Activated T-cell treated with anti-CD3 and anti-CD28 coated beads, Interleukin-2, amount 50 U/mL, for 4 hours (primary cell): ENCODE results near the gene GOSR2. TPM values are rescaled to one million over a fixed set of nuclear protein-coding genes. Genes with fewer than 3 reads are reported as not detected.
A peak's percentile ranks its signal among the peaks of the same experiment; 100 is the strongest.
"Not testable (repeated sequence)": the region's sequence is repeated elsewhere in the genome, so short reads cannot be mapped to it uniquely, and the experiment has no call there.

Experiments
- ATAC-seq, 2 donors: fragments of 200-7000 bp; cut with Tn5 transposase; one replicate each; pipeline ENCODE4 v1.10.0; 2021
- DNase-seq: peaks from one replicate; pipeline ENCODE4 v3.0.0-alpha.2; 2020
- H3K27me3 Mint-ChIP-seq: one replicate; pipeline ENCODE4 v1.8.0; 2021; ENCODE audit warnings: low read depth, mixed read lengths
- H3K36me3 Mint-ChIP-seq: one replicate; pipeline ENCODE4 v1.8.0; 2022; ENCODE audit warnings: mixed read lengths; ENCODE audit not compliant: insufficient read depth
- H3K4me1 Mint-ChIP-seq: one replicate; pipeline ENCODE4 v1.8.0; 2021; ENCODE audit warnings: low read depth, mixed read lengths
- H3K4me3 Mint-ChIP-seq: one replicate; pipeline ENCODE4 v1.8.0; 2021; ENCODE audit warnings: mild to moderate bottlenecking, moderate library complexity, mixed read lengths
- H3K9me3 Mint-ChIP-seq: one replicate; pipeline ENCODE4 v1.8.0; 2021; ENCODE audit warnings: mixed read lengths
- total RNA-seq, 3 donors: library from RNA; stranded (reverse); gene quantifications; one replicate each; pipeline ENCODE4 v1.2.1, GENCODE V29; 2021

Gene GOSR2
- total RNA-seq, 3 donors from 2014 or later: 66.1 to 69.7 (median 67.0) TPM

- H3K27me3 Mint-ChIP-seq: peaks cover 37% of the 10 kb centered on the region
These were observed 52.3 kb downstream of the GOSR2 start for GRCh38 chr17:46975287-46975686.

DNA sequence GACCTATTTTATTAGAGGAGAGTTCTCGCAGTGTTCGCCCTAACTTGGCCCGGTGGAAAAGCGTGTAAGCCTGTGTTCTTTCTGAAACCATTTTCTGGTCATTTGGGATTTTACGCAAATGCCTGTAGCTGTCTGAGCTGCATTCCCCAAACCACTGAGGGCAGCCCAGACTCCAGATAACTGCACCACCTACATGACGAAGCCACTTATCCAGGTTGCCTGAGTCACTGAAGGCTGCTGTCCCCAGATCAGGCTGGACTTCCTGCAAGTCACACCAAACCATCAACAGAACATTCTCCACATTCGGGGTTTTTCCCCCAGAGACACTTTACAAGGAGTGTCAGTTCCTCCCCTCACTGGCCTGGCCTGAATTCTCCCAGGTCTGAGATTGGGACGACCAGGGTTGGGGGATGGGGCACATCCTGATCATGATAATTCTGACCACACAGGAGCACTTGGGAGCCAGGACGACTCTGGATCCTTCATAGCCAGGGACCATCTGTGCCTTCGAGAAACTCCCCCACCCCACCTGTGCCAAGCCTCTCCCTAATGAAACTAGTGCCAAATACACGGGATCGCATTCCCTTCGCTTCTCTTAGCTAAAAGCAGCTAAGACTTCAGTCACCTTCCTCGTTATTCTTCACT is 53.8 kb downstream of the GOSR2 start:
- no peak overlapping the region for H3K4me3 Mint-ChIP-seq
- H3K4me1 Mint-ChIP-seq: peaks cover 9% of the 10 kb centered on the region
- no peaks in the 10 kb centered on the region for H3K9me3 Mint-ChIP-seq
- ATAC-seq (no peak), DNase-seq (no peak)
- H3K27me3 Mint-ChIP-seq: peaks cover 45% of the 10 kb centered on the region
- H3K36me3 Mint-ChIP-seq: peaks cover 6% of the 10 kb centered on the region

More at GRCh38 chr17:46975287-46975686, 52.3 kb downstream of the GOSR2 start:
- Mint-ChIP-seq H3K4me3 (no peak overlapping the region), H3K9me3 (no peaks in the 10 kb centered on the region), H3K4me1 (peaks cover 9% of the 10 kb centered on the region), H3K36me3 (peaks cover 6% of the 10 kb centered on the region)
- DNase-seq: no peak
- no peak for ATAC-seq

- peaks cover 9% of the 10 kb centered on the region for H3K4me1 Mint-ChIP-seq
- ATAC-seq (no peak), DNase-seq (no peak)
- peaks cover 6% of the 10 kb centered on the region for H3K36me3 Mint-ChIP-seq
- peaks cover 45% of the 10 kb centered on the region for H3K27me3 Mint-ChIP-seq
- no peaks in the 10 kb centered on the region for H3K9me3 Mint-ChIP-seq
- H3K4me3 Mint-ChIP-seq: no peak overlapping the region
These were observed 54.4 kb downstream of the GOSR2 start for GRCh38 chr17:46977348-46977747.

DNA sequence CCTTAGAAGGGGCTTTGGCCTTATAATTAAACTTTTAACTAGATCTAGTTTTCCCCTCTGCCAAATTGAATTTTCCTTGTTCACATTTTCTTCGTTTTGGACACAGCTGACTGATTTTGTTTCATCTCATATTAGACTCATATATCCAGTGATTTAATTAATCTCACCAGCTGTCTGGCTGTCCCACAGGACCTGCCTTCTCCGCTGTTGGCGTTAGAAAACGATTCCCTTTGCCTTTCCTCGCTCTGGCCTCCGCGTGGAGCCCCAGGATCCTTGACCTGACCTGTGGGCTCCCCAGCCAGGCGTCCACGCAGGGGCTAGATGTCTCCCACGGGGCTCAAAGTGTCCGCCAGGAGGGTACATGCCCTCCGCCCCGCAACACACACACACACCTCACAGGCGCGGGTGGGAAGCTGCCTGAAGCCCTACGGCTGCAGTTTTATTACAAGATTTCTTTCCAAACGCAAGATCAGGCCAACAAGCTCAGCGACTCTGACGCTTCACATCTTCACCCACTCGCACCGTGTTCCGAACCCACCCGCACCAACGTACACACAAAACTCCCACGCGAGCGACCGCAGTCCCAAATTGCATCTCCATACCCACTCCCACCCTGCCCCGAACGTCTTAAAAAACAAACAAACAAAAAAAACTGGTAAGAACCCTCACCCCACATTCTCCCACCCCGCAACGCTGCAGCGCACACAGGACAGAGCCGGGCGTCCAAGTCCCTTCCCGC is 55.0 kb downstream of the GOSR2 start:
- Mint-ChIP-seq H3K4me1 (peaks cover 9% of the 10 kb centered on the region), H3K4me3 (peak overlapping the region; percentile 74), H3K36me3 (peaks cover 6% of the 10 kb centered on the region), H3K27me3 (peaks cover 45% of the 10 kb centered on the region), H3K9me3 (no peaks in the 10 kb centered on the region)
- no peak for DNase-seq
- no peak for ATAC-seq

DNA sequence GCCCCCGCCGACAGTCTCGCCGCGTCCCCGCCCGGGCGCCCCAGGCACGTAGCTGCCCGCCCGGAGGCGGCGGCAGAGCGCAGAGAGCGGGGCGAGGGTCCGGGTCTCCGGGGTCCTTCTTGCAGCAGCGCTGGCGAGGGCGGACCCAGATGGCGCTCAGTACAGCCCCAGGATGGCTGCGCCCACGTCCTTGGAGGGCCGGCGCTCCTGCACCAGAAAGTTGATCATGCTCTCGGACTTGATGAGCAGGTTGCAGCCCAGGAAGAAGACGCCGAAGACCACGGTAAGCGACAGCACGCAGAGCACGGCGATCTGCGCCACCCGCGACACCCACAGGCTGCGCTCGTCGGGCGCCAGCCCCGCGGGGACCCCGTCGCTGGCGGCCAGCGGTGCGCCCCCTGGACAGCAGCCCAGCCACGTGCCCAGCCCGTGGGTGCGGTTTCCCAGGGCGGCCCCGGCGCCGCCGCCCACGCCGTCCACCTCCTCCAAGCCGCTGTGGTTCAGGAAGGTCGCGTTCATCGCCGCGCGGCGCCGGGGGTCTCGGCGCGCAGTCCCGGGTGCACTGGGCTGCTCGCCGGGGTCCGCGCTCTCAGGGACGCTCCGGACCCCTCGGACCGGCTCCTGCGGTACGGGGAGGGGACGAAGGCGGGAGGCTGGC is 55.7 kb downstream of the GOSR2 start:
- Mint-ChIP-seq H3K36me3 (peaks cover 8% of the 10 kb centered on the region), H3K27me3 (peaks cover 45% of the 10 kb centered on the region), H3K4me3 (peak overlapping the region; percentile 48), H3K4me1 (peaks cover 9% of the 10 kb centered on the region), H3K9me3 (no peaks in the 10 kb centered on the region)
- ATAC-seq (peak; percentile 53 to 68), DNase-seq (no peak)

- DNase-seq (no peak), ATAC-seq (peak; percentile 87 to 88)
- H3K4me1 Mint-ChIP-seq: peaks cover 9% of the 10 kb centered on the region
- H3K9me3 Mint-ChIP-seq: no peaks in the 10 kb centered on the region
- peaks cover 44% of the 10 kb centered on the region for H3K27me3 Mint-ChIP-seq
- H3K4me3 Mint-ChIP-seq: peak within 1 kb of the TSS; percentile 74
- peaks cover 6% of the 10 kb centered on the region for H3K36me3 Mint-ChIP-seq
These were observed 56.3 kb downstream of the GOSR2 start, which contains the start of gene RPRML for GRCh38 chr17:46979147-46979863. Gene RPRML (minus strand): TSS chr17:46979253. CDS start chr17:46979007, 246 bp downstream.

- Mint-ChIP-seq H3K4me1 (peaks cover 9% of the 10 kb centered on the region), H3K4me3 (no peak overlapping the region), H3K9me3 (no peaks in the 10 kb centered on the region), H3K27me3 (peaks cover 30% of the 10 kb centered on the region), H3K36me3 (peaks cover 3% of the 10 kb centered on the region)
- DNase-seq (no peak), ATAC-seq (no peak)
These were observed 59.6 kb downstream of the GOSR2 start for GRCh38 chr17:46982577-46982976.

- no peak for DNase-seq
- H3K4me3 Mint-ChIP-seq: no peak overlapping the region
- ATAC-seq: no peak
- no peaks in the 10 kb centered on the region for H3K9me3 Mint-ChIP-seq
- peaks cover 21% of the 10 kb centered on the region for H3K27me3 Mint-ChIP-seq
- H3K36me3 Mint-ChIP-seq: peaks cover 3% of the 10 kb centered on the region
- H3K4me1 Mint-ChIP-seq: peaks cover 2% of the 10 kb centered on the region
These were observed 60.8 kb downstream of the GOSR2 start for GRCh38 chr17:46983782-46984181.

DNA sequence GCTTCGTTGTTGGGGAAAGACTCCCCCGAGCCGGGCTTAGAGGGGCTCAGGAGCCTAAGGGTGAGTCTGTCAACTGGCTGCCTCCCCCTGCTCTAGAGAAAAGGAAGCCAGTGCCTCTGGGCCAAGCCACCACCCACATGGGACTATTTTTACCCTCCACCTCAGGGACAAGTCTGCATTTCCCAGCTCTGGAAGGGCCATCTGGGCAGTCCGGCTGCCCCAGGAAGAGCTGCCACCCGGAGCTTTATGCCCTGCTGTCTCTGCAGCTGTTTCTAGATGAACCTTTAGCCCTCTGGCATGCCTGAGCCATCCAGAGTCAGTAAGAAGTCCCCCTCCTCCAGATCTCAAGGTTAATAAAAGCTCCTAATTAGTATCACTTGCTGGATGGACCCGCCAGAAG is 61.4 kb downstream of the GOSR2 start:
- H3K4me1 Mint-ChIP-seq: peaks cover 2% of the 10 kb centered on the region
- H3K4me3 Mint-ChIP-seq: no peak overlapping the region
- H3K27me3 Mint-ChIP-seq: peaks cover 20% of the 10 kb centered on the region
- no peak for ATAC-seq
- DNase-seq: no peak
- H3K9me3 Mint-ChIP-seq: no peaks in the 10 kb centered on the region
- H3K36me3 Mint-ChIP-seq: peaks cover 3% of the 10 kb centered on the region

DNA sequence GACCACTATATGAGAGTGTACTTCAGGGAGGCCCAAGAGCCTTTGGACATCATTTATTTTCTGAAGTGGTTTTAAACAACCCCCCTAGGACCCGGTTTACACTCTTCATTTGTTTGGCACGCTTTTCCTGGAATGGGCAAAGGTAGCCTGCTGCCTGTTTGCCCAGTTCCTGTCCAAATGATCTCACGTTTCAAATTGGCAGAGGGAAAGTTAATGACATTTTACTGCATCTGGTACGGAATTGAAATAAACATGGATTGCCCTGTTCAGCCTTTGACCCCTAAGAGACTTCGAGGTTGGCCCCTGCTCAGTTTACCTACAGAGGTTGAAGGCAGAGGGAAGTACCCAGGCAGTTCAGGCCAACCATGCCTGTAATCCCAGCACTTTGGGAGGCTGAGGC is 61.9 kb downstream of the GOSR2 start:
- peaks cover 3% of the 10 kb centered on the region for H3K36me3 Mint-ChIP-seq
- H3K27me3 Mint-ChIP-seq: peaks cover 16% of the 10 kb centered on the region
- DNase-seq (no peak), ATAC-seq (no peak)
- H3K4me1 Mint-ChIP-seq: no peaks in the 10 kb centered on the region
- H3K9me3 Mint-ChIP-seq: no peaks in the 10 kb centered on the region
- no peak overlapping the region for H3K4me3 Mint-ChIP-seq

- H3K27me3 Mint-ChIP-seq: peaks cover 5% of the 10 kb centered on the region
- H3K36me3 Mint-ChIP-seq: peaks cover 3% of the 10 kb centered on the region
- no peaks in the 10 kb centered on the region for H3K9me3 Mint-ChIP-seq
- ATAC-seq: no peak
- no peak overlapping the region for H3K4me3 Mint-ChIP-seq
- DNase-seq: no peak
- no peaks in the 10 kb centered on the region for H3K4me1 Mint-ChIP-seq
These were observed 63.4 kb downstream of the GOSR2 start for GRCh38 chr17:46986366-46986765.

GRCh38 chr17:46987927-46988326 is 65.0 kb downstream of the GOSR2 start:
- H3K36me3 Mint-ChIP-seq, ATAC-seq, H3K4me1 Mint-ChIP-seq, H3K4me3 Mint-ChIP-seq, H3K27me3 Mint-ChIP-seq, H3K9me3 Mint-ChIP-seq, DNase-seq: not testable (repeated sequence)

- ATAC-seq: no peak
- DNase-seq: no peak
These were observed 66.9 kb downstream of the GOSR2 start for GRCh38 chr17:46989637-46990431.

More at GRCh38 chr17:46989637-46990431, 66.9 kb downstream of the GOSR2 start:
- no peaks in the 10 kb centered on the region for H3K36me3 Mint-ChIP-seq
- no peak overlapping the region for H3K4me3 Mint-ChIP-seq
- no peaks in the 10 kb centered on the region for H3K4me1 Mint-ChIP-seq
- H3K9me3 Mint-ChIP-seq: no peaks in the 10 kb centered on the region
- peaks cover 1% of the 10 kb centered on the region for H3K27me3 Mint-ChIP-seq
